Activated CD4-positive, alpha-beta memory T cell treated with anti-CD3 and anti-CD28 coated beads, Interleukin-2, amount 10 ng/mL, durations not matched to agents 7 days and 5 days (primary cell): Measurements from ENCODE around the gene BCAS3. TPM values are rescaled to one million over a fixed set of nuclear protein-coding genes. Genes with fewer than 3 reads are reported as not detected.

Experiments
- CTCF ChIA-PET: fragments of 350-600 bp; sonication (Branson Sonifier 250); formaldehyde crosslinking; loops from one replicate; lab custom pipeline; 2021; ENCODE audit warnings: antibody characterized with exemption, inconsistent platforms; lab: Charles Lee
- POLR2A ChIA-PET: fragments of 350-600 bp; sonication (Branson Sonifier 250); formaldehyde crosslinking; loops from one replicate; lab custom pipeline; 2021; ENCODE audit warnings: antibody characterized with exemption; lab: Charles Lee
- DNase-seq: peaks from one replicate; pipeline ENCODE4 v3.0.0-alpha.2; 2020
- H3K27ac Mint-ChIP-seq: one replicate; pipeline ENCODE4 v1.8.0; 2021; ENCODE audit warnings: mild to moderate bottlenecking, mixed read lengths
- H3K27me3 Mint-ChIP-seq: one replicate; pipeline ENCODE4 v1.8.0; 2021; ENCODE audit warnings: mixed read lengths
- H3K36me3 Mint-ChIP-seq: one replicate; pipeline ENCODE4 v1.8.0; 2021; ENCODE audit warnings: low read depth, mixed read lengths
- H3K4me1 Mint-ChIP-seq: one replicate; pipeline ENCODE4 v1.8.0; 2021; ENCODE audit warnings: mixed read lengths
- H3K4me3 Mint-ChIP-seq: one replicate; pipeline ENCODE4 v1.8.0; 2021; ENCODE audit warnings: mild to moderate bottlenecking, mixed read lengths
- H3K9me3 Mint-ChIP-seq: one replicate; pipeline ENCODE4 v1.8.0; 2021; ENCODE audit warnings: mixed read lengths
- total RNA-seq, 2 experiments: library from RNA; stranded (reverse); gene quantifications; one replicate each; pipeline ENCODE4 v1.2.3, GENCODE V29; 2021

The BCAS3 gene
- total RNA-seq, 2 experiments from 2014 or later, result 16.2 to 19.8 TPM

DNA sequence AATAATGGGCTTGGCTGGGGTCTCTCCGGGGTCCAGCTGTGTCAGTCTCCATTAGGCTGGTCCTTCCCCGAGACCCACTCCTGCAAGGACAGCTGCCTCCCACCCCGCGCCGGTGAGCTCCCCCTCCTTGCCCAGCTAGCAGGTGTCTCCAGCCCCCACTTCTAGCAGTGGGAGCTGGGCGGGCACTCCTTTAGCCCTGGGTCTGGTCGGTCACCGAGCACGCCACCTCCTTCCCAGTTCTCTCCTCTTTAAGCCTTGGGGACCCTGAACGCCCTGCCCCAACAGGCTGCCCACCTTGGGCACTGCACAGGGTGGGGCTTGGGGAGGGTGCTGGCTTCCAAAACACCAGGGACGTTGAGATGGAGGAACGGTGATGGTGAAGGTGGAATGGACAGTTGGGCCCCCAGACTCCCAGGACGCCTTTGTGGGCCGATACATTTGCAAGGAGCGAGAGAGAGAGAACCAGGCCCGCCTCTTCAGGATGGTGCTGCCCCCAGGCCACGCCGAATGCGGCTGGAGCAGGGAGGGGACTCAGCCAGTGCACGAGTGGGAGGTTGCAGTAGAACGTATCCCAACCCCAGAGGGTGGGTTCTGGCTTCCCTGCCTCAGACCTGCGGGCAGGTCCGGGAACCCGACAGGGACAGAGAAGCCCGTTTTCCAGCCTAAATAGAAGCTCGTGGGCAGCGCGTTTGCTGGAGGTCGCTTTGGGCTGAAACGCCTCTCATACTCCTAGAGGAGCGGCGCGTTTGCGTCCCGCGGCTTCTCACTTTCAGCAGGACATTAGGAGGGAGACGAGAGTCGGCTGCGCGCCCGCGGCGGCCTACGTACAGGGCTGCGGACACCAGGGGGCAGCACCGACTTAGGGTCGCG lies 732.7 kb downstream of the BCAS3 start:
- H3K27me3 Mint-ChIP-seq, result peaks cover 56% of the 10 kb centered on the region
- H3K4me1 Mint-ChIP-seq, result peaks cover 19% of the 10 kb centered on the region
- no peaks in the 10 kb centered on the region for H3K36me3 Mint-ChIP-seq
- no peaks in the 10 kb centered on the region for H3K9me3 Mint-ChIP-seq
- CTCF ChIA-PET, result interaction anchor here (1.2 kb wide), 1 partner anchor 409 kb away, joined by 3 read pairs; no protein-coding TSS in a partner anchor
- no peak overlapping the region for H3K27ac Mint-ChIP-seq
- peak overlapping the region; percentile 38 for H3K4me3 Mint-ChIP-seq
- POLR2A ChIA-PET, result interaction anchor here (1.1 kb wide), 1 partner anchor 11 kb away, joined by 3 read pairs; no protein-coding TSS in a partner anchor
- DNase-seq, result peak; percentile 73

- no peaks in the 10 kb centered on the region for H3K36me3 Mint-ChIP-seq
- H3K27me3 Mint-ChIP-seq, result peaks cover 55% of the 10 kb centered on the region
- POLR2A ChIA-PET, result no interaction called here
- peaks cover 19% of the 10 kb centered on the region for H3K4me1 Mint-ChIP-seq
- H3K9me3 Mint-ChIP-seq, result no peaks in the 10 kb centered on the region
- DNase-seq, result no peak
- H3K4me3 Mint-ChIP-seq, result peak overlapping the region; percentile 38
- no peak overlapping the region for H3K27ac Mint-ChIP-seq
- CTCF ChIA-PET, result interaction anchor here (1.2 to 2.1 kb wide), 2 partner anchors 410 to 425 kb away, joined by 3 to 5 read pairs; no protein-coding TSS in a partner anchor
These were observed 733.3 kb downstream of the BCAS3 start for GRCh38 chr17:61411011-61411260.

GRCh38 chr17:61411261-61412142 lies 733.9 kb downstream of the BCAS3 start:
- Mint-ChIP-seq H3K27me3 (peaks cover 49% of the 10 kb centered on the region), H3K36me3 (no peaks in the 10 kb centered on the region), H3K9me3 (no peaks in the 10 kb centered on the region), H3K4me3 (peak overlapping the region; percentile 50), H3K4me1 (peaks cover 19% of the 10 kb centered on the region), H3K27ac (no peak overlapping the region)
- DNase-seq, result peak; percentile 28
- CTCF ChIA-PET, result interaction anchor here (0.6 to 2.3 kb wide), 21 partner anchors 9 to 665 kb away, joined by 3 to 8 read pairs (median 3); no protein-coding TSS in a partner anchor
- POLR2A ChIA-PET, result no interaction called here

DNA sequence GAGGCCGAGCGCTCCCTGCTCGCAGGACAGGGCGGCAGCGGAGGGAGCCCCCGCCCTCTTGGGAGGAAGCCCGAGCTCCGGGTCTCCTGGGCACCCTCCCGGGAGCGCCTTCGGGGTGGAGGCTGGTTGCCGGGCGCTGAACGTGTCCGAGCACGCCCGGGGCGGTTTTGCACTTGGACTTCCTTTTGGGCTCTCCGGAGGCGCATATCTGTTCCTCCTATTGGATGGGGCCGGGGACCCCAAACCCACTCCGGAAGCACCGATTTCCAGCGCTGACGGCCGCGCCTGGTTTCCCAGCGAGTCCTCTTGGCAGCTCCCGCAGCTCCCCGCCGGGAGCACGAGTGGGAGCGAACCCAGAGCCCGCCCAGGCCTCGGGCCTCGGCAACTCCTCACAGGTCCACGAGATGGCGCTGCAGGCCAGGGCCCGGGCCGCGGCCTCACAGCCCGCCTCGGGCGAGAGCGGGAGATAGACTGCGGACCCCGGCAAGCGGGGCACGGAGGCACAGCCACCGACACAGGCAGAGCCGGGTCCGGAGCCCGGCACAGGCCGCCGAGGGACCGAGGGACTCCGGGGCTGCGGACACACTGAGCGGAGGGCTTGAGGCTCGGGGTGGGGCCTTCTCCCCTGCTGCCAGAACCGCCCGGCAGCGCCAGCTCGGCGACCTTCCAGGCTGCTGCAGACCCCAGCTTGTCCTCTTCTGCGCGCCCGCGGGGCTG lies 734.6 kb downstream of the BCAS3 start:
- H3K27ac Mint-ChIP-seq, result no peak overlapping the region
- peak; percentile 79 for DNase-seq
- peaks cover 46% of the 10 kb centered on the region for H3K27me3 Mint-ChIP-seq

DNA sequence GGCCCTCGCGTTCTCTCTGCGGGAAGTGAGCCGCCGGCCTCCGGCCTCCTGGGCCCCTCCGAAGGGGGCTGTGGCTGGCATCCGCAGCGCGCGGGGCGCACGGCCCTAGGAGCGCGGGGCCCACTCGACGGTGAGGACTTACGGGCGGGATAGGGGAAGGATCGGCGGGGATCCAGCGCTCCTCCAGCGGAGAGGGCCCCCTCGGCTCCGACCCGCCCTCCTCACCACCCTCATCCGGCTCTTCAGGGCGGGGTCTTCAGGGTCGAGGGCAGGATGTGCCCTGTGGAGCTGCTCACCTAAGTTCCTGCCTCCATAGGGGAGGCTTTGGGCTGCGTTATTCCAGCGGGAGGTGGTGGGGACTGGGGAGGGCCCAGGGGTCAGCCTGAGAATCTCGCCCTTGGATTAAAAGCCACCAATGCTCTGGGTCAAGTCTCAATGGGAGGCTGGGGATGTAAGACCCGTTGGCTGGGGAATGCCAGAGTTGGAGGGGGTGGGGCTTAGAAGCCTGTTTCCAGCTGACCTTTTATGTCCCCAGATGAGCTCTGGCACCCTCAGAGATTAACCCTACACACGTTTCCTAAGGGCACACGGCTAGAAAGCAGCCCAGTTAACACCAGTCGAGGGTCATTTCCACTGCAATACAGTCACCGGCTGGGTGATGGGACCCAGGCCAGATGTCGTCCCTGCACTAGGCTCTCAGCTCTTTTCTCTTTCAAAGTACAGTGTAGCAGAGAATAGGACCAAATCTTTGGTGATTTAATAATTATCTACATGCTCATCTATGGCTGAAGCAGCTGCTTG lies 735.4 kb downstream of the BCAS3 start:
- Mint-ChIP-seq H3K27me3 (peaks cover 39% of the 10 kb centered on the region), H3K4me3 (peak overlapping the region; percentile 41), H3K4me1 (peaks cover 23% of the 10 kb centered on the region), H3K9me3 (no peaks in the 10 kb centered on the region), H3K36me3 (no peaks in the 10 kb centered on the region), H3K27ac (no peak overlapping the region)
- DNase-seq, result peak; percentile 13
- POLR2A ChIA-PET, result no interaction called here
- CTCF ChIA-PET, result interaction anchor here (0.6 to 2.3 kb wide), 14 partner anchors 8 to 445 kb away, joined by 3 to 8 read pairs (median 3); no protein-coding TSS in a partner anchor

More for the DNA sequence above, 734.6 kb downstream of the BCAS3 start:
- H3K9me3 Mint-ChIP-seq, result no peaks in the 10 kb centered on the region
- ChIA-PET POLR2A (no interaction called here), CTCF (interaction anchor here (0.6 to 2.3 kb wide), 22 partner anchors 8 to 666 kb away, joined by 3 to 8 read pairs (median 3); no protein-coding TSS in a partner anchor)
- peaks cover 23% of the 10 kb centered on the region for H3K4me1 Mint-ChIP-seq
- peak overlapping the region; percentile 60 for H3K4me3 Mint-ChIP-seq
- no peaks in the 10 kb centered on the region for H3K36me3 Mint-ChIP-seq

DNA sequence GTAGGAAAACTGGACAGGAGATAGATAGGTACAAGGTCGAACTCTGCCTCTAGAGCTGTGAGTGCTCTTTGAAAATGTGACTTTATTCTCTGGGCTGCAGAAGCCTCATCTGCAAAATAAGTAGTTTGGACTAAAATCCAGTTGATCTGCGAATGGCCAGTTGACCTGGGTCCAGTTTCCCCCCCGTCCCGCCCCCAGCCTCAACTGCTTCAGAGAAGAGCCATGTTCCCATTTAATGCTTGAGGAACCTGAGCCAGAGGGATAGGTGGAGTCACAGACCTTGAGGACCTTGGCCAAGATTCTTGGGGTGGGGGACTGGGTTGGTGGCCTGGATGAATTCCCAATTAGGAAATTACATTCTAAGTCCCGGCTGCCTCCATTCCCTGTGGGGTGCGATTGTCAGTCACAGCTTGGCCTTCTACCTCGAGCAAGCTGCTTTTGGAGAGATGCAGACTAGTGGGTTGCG lies 736.0 kb downstream of the BCAS3 start:
- Mint-ChIP-seq H3K4me1 (peaks cover 20% of the 10 kb centered on the region), H3K9me3 (no peaks in the 10 kb centered on the region), H3K36me3 (no peaks in the 10 kb centered on the region), H3K4me3 (no peak overlapping the region), H3K27me3 (peaks cover 35% of the 10 kb centered on the region), H3K27ac (no peak overlapping the region)
- ChIA-PET CTCF (interaction anchor here (0.8 to 1.1 kb wide), 2 partner anchors 20 to 170 kb away, joined by 3 read pairs; no protein-coding TSS in a partner anchor), POLR2A (no interaction called here)
- DNase-seq, result no peak

- no peak for DNase-seq
- Mint-ChIP-seq H3K9me3 (no peaks in the 10 kb centered on the region), H3K27me3 (peaks cover 38% of the 10 kb centered on the region), H3K4me1 (peaks cover 19% of the 10 kb centered on the region), H3K4me3 (no peak overlapping the region), H3K36me3 (no peaks in the 10 kb centered on the region), H3K27ac (no peak overlapping the region)
- CTCF ChIA-PET, result interaction anchor here (1.6 kb wide), 1 partner anchor 135 kb away, joined by 3 read pairs; no protein-coding TSS in a partner anchor
- POLR2A ChIA-PET, result no interaction called here
These were observed 736.7 kb downstream of the BCAS3 start for GRCh38 chr17:61414141-61414935.

DNA sequence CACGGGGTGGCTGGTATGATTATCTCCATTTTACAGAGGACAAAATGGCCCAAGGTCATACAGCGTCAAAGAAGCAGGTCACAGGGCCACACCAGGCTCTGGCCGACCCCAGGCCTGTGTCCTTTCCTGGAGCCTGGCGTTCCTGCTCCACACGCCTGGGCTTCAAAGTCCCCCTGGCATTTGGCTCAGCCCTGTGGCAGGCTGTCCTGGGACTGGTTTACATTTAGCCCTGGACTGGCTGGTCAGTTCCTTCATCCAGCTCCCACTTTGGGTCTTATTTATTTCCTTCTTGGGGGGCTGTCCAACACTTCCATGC lies 737.2 kb downstream of the BCAS3 start:
- ChIA-PET CTCF (interaction anchor here (1.6 kb wide), 1 partner anchor 135 kb away, joined by 3 read pairs; no protein-coding TSS in a partner anchor), POLR2A (no interaction called here)
- Mint-ChIP-seq H3K4me1 (peaks cover 17% of the 10 kb centered on the region), H3K4me3 (no peak overlapping the region), H3K9me3 (no peaks in the 10 kb centered on the region), H3K27ac (no peak overlapping the region), H3K27me3 (peaks cover 38% of the 10 kb centered on the region), H3K36me3 (no peaks in the 10 kb centered on the region)
- DNase-seq, result no peak

DNA sequence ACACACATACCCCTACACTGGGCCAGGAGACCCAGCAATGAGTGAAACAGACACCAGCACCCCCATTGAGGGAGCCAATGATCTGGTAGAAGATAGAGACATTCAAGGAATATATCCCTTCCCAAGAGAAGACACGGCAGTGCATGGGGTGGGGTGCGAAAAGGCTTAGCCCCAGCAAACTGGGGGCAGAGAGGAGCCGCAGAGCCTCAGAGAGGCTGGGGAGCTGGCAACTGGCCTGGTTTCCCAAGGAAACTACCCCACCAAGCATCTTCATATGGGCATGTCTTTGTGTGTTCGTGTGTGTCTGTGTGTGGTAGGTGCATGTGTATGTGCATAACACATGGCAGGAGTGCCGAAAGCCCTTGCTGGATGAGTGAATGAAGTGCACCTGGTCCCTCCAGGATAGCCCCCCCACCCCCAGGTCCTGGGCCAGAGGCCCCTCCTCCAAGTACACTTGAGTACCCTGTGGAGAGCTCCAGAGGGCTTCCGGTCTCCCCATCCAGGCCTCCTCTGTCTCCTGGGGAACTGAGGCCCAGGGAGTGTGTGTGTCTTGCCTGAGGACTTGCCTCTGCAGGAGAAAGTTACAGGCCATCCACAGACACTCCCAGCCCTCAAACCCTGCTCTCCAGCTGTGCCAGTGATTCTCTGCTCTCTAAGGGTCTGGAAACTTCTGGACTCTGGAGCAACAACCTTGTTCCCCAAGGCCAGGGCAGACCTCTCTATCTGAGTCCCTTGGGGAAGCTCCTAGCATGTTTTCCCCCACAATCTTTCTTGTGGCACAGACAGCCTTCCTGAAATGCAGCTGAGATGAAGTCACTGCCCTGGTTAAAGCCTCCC lies 737.9 kb downstream of the BCAS3 start:
- no peak overlapping the region for H3K4me3 Mint-ChIP-seq
- CTCF ChIA-PET, result interaction anchor here (0.6 to 1.6 kb wide), 2 partner anchors 134 to 249 kb away, joined by 3 to 6 read pairs; no protein-coding TSS in a partner anchor
- peaks cover 35% of the 10 kb centered on the region for H3K27me3 Mint-ChIP-seq
- no peaks in the 10 kb centered on the region for H3K9me3 Mint-ChIP-seq
- POLR2A ChIA-PET, result no interaction called here
- no peak for DNase-seq
- H3K36me3 Mint-ChIP-seq, result no peaks in the 10 kb centered on the region
- no peak overlapping the region for H3K27ac Mint-ChIP-seq
- peaks cover 10% of the 10 kb centered on the region for H3K4me1 Mint-ChIP-seq

DNA sequence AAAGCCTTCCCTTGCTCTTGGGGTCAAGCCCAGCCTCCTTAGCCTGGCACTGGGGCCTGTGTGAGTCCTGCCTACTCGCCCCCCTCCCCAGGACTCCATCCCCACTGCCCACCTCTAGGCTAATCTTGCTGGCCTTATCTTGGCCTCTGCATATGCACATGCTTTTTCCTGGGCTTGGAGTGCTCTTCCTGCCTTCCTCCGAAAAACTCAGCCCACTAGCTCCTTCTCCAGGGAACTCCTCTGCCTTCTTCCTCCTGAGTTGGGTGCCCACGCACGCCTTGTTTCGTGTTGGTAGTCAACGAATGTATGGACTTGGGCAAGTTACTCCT lies 738.5 kb downstream of the BCAS3 start:
- no peak for DNase-seq
- CTCF ChIA-PET, result interaction anchor here (1.6 kb wide), 1 partner anchor 134 kb away, joined by 3 read pairs; no protein-coding TSS in a partner anchor
- peaks cover 35% of the 10 kb centered on the region for H3K27me3 Mint-ChIP-seq
- H3K36me3 Mint-ChIP-seq, result no peaks in the 10 kb centered on the region
- H3K4me3 Mint-ChIP-seq, result no peak overlapping the region
- no peaks in the 10 kb centered on the region for H3K9me3 Mint-ChIP-seq
- H3K27ac Mint-ChIP-seq, result no peak overlapping the region
- peaks cover 8% of the 10 kb centered on the region for H3K4me1 Mint-ChIP-seq
- POLR2A ChIA-PET, result no interaction called here
